Measurements from ENCODE around the gene MORF4L2.

DNA sequence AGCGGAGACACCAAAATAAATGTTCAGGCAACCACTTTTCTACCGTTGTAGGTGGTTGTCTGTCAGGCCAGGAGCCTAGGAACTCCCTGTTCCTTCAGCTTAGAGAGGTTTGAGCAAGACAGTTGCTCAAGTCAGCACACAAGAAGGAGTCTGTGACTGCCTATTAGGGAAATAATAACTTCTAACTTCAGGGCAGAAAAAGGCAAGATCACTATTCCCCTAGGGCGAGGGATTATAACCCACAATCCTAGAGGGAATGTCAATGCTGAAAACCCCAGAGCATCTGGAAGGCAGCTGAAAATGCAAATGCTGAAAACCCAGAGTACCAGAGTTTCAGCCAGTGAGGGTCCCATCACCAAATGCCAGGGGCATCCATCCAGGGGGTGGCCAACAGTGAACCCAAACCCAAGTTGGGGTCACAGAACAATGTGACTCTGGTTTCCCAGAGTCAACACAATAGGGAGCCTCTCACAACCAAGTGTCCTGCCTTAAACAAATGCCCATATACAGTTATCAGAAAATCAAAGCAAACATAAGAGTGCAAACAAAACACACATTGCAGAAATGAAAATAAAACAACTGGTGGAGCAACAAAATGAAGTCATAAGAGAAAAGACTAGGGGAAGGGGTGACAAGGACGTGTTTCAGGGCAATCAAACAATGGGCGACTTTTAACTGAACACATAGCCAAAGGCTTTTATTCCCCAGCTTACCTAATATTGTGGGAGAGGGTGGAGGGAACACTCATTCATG is 27.6 kb downstream of the MORF4L2 start:
- no peak for TF ChIP-seq CTCF (conservative IDR thresholded peaks at IDR 0.05 in 1 of 2, IDR thresholded peaks at IDR 0.05 in 1 of 2; ENCODE audit: extremely low read depth in 1 of 2, insufficient read depth in 1 of 2, low read depth in 1 of 2, low read length in 2 of 2)
- no peak for TF ChIP-seq EZH2 (IDR thresholded peaks at IDR 0.05; ENCODE audit: borderline replicate concordance, low read length)

All from mammary epithelial cell (primary cell).